Measurements from ENCODE around the gene PIBF1.
A peak's percentile ranks its signal among the peaks of the same experiment; 100 is the strongest.
"Not testable (repeated sequence)": the region's sequence is repeated elsewhere in the genome, so short reads cannot be mapped to it uniquely, and the experiment has no call there.

The PIBF1 gene

GRCh38 chr13:72823081-72823480 lies 41.1 kb downstream of the PIBF1 start:
- no peak for DNase-seq (ENCODE audit: low spot score)

GRCh38 chr13:72823724-72824123 lies 41.8 kb downstream of the PIBF1 start:
- DNase-seq (ENCODE audit: low spot score): no peak

- no peak for DNase-seq (ENCODE audit: low spot score)
These were observed 52.7 kb downstream of the PIBF1 start for GRCh38 chr13:72834601-72835000.

GRCh38 chr13:72839831-72840426 lies 58.0 kb downstream of the PIBF1 start:
- peak; percentile 56 for DNase-seq (ENCODE audit: low spot score)

- no peak for DNase-seq (ENCODE audit: low spot score)
These were observed 61.1 kb downstream of the PIBF1 start for GRCh38 chr13:72842991-72843390.

- DNase-seq (ENCODE audit: low spot score): not testable (repeated sequence)
These were observed 63.2 kb downstream of the PIBF1 start for GRCh38 chr13:72845148-72845547.

- no peak for DNase-seq (ENCODE audit: low spot score)
These were observed 67.6 kb downstream of the PIBF1 start for GRCh38 chr13:72849571-72849970.

GRCh38 chr13:72850959-72851677 lies 69.2 kb downstream of the PIBF1 start:
- no peak for DNase-seq (ENCODE audit: low spot score)

GRCh38 chr13:72851678-72852014 lies 69.7 kb downstream of the PIBF1 start:
- DNase-seq (ENCODE audit: low spot score): no peak

GRCh38 chr13:72852207-72852606 lies 70.3 kb downstream of the PIBF1 start:
- no peak for DNase-seq (ENCODE audit: low spot score)

- DNase-seq (ENCODE audit: low spot score): no peak
These were observed 71.1 kb downstream of the PIBF1 start for GRCh38 chr13:72853000-72853399.

- peak; percentile 9 for DNase-seq (ENCODE audit: low spot score)
These were observed 82.4 kb downstream of the PIBF1 start for GRCh38 chr13:72864142-72865011.

- no peak for DNase-seq (ENCODE audit: low spot score)
These were observed 86.3 kb downstream of the PIBF1 start for GRCh38 chr13:72868229-72868628.

- no peak for DNase-seq (ENCODE audit: low spot score)
These were observed 93.3 kb downstream of the PIBF1 start for GRCh38 chr13:72875233-72875632.

GRCh38 chr13:72884101-72884500 lies 102.2 kb downstream of the PIBF1 start:
- DNase-seq (ENCODE audit: low spot score): no peak

- no peak for DNase-seq (ENCODE audit: low spot score)
These were observed 104.5 kb downstream of the PIBF1 start for GRCh38 chr13:72886272-72887067.

- no peak for DNase-seq (ENCODE audit: low spot score)
These were observed 107.6 kb downstream of the PIBF1 start for GRCh38 chr13:72889495-72889894.

GRCh38 chr13:72890546-72890945 lies 108.6 kb downstream of the PIBF1 start:
- no peak for DNase-seq (ENCODE audit: low spot score)

- no peak for DNase-seq (ENCODE audit: low spot score)
These were observed 109.5 kb downstream of the PIBF1 start for GRCh38 chr13:72891423-72891822.

- DNase-seq (ENCODE audit: low spot score): no peak
These were observed 114.9 kb downstream of the PIBF1 start for GRCh38 chr13:72896869-72897268.

GRCh38 chr13:72901546-72901945 lies 119.6 kb downstream of the PIBF1 start:
- not testable (repeated sequence) for DNase-seq (ENCODE audit: low spot score)

- DNase-seq (ENCODE audit: low spot score): no peak
These were observed 126.5 kb downstream of the PIBF1 start for GRCh38 chr13:72908416-72908815.
